ENCODE measurements around the gene SRSF8.

- TF ChIP-seq CTCF (IDR thresholded peaks at IDR 0.05) (no peak), POLR2A (IDR thresholded peaks at IDR 0.05) (no peak), POLR2AphosphoS5 (IDR thresholded peaks at IDR 0.05; ENCODE audit: insufficient read depth in 1 of 2, low read depth in 1 of 2) (no peak)
These were observed 52.8 kb downstream of the SRSF8 start for GRCh38 chr11:95119361-95120060.

Data from vagina (tissue), 2 donors.